Measurements from ENCODE around the gene SLAMF1. TPM values are rescaled to one million over a fixed set of nuclear protein-coding genes. Genes with fewer than 3 reads are reported as not detected.

The SLAMF1 gene
- total and polyA plus RNA-seq, 2 experiments from 2014 or later, result not detected

- TF ChIP-seq ZNF462 (CRISPR knock-in tag; IDR thresholded peaks at IDR 0.05), result no peak
- TF ChIP-seq POLR2AphosphoS5 (IDR thresholded peaks at IDR 0.05; ENCODE audit: low read depth), result no peak
Measured at GRCh38 chr1:160681891-160682140, 35.0 kb upstream of the SLAMF1 start (continued).

- Histone ChIP-seq H3K4me3 (no peak overlapping the region), H3K27ac (ENCODE audit: low read depth) (no peak overlapping the region), H4K20me1 (replicated peaks; ENCODE audit: insufficient read depth) (no peaks in the 10 kb centered on the region), H3K27me3 (ENCODE audit: insufficient read depth) (no peaks in the 10 kb centered on the region), H2AFZ (peak overlapping the region; percentile 82), H3K36me3 (ENCODE audit: insufficient read depth) (no peaks in the 10 kb centered on the region), H3K4me1 (ENCODE audit: insufficient read depth) (no peaks in the 10 kb centered on the region), H3K79me2 (replicated peaks; ENCODE audit: insufficient read depth) (no peaks in the 10 kb centered on the region), H3K4me2 (no peak overlapping the region), H3K9me2 (ENCODE audit: insufficient read depth) (no peaks in the 10 kb centered on the region), H3F3A (replicated peaks; ENCODE audit: low read depth) (no peaks in the 10 kb centered on the region)
- Mint-ChIP-seq H3K27ac (no peak overlapping the region), H3K4me3 (no peak overlapping the region), H3K36me3 (ENCODE audit: low read depth) (peaks cover 7% of the 10 kb centered on the region; the same call in 1 of the 3 replicates), H3K9me3 (peaks cover 4% of the 10 kb centered on the region; the same call in 2 of the 3 replicates), H3K27me3 (ENCODE audit: insufficient read depth, low read depth, poor library complexity) (peaks cover 9% of the 10 kb centered on the region), H3K4me1 (peaks cover 2% of the 10 kb centered on the region; the same call in 2 of the 3 replicates)
- ATAC-seq (peak; percentile 98), DNase-seq (ENCODE audit: low spot score) (peak; percentile 98)
- TF ChIP-seq NANOG (IDR thresholded peaks at IDR 0.05; ENCODE audit: borderline replicate concordance) (no peak), REST (IDR thresholded peaks at IDR 0.05; ENCODE audit: unreplicated experiment) (no peak), POLR2AphosphoS5 (IDR thresholded peaks at IDR 0.05; ENCODE audit: low read depth) (no peak), ZNF331 (CRISPR knock-in tag; IDR thresholded peaks at IDR 0.05; ENCODE audit: low read depth) (no peak), ETS1 (IDR thresholded peaks at IDR 0.05) (no peak), STAT1 (IDR thresholded peaks at IDR 0.05; ENCODE audit: unreplicated experiment) (no peak), ZNF114 (CRISPR knock-in tag; IDR thresholded peaks at IDR 0.05) (no peak), CREB1 (CRISPR knock-in tag; IDR thresholded peaks at IDR 0.05; ENCODE audit: low read depth) (0 out of 2 replicates have a peak, but pooled peaks have one; percentile 11), EZH2 (IDR thresholded peaks at IDR 0.05; ENCODE audit: low read depth, unreplicated experiment) (no peak), CTCF (conservative IDR thresholded peaks at IDR 0.05; ENCODE audit: low read depth in 2 of 2) (peak; percentile 99 to 100), JUNB (IDR thresholded peaks at IDR 0.05; ENCODE audit: unreplicated experiment) (no peak)
Measured at GRCh38 chr1:160681066-160681890, 34.4 kb upstream of the SLAMF1 start.

All from GM23338 (cell line).